Ramos (cell line): ENCODE data around the gene METTL1.

Experiments
- in situ Hi-C: fragments of 300-500 bp; cut with MboI; formaldehyde crosslinking; loops from one replicate; pipeline ENCODE4 v1.14.3; 2022; ENCODE audit warnings: low sequenced_read_pairs; ENCODE audit not compliant: unreplicated experiment

Gene METTL1

DNA sequence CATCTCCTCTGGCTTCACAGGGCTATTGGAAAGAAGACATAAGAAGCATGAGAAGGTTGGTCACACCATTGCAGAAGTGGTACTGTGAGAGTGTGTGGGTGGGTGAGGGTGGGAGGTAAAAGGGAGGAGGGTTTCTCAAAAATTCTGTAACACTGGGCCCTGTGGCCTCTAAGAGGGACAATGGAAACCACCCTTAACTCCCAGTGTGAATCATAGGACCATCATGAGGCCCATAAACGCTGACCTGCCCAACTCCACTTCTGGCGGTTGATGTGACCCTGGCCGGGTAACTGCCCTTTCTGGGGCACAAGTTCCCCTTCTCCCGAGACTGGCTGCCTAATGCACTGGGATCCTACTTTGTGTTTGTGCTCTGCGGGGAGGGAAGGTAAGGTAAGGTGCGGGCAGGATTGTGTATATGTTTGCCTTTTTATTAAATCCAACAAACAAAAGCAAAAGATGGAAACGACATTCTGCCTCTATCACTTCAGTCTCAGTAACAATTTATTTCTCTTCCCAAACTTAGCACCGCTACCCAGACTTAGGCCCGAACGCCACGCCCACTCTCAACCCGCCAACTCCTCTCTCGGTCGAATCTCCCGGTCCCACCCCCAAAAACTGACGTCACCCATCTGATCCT, 551 bp downstream of the METTL1 start:
- in situ Hi-C loops: loop anchor here (25.0 kb wide), 1 partner anchor 534 kb away; the partner anchor contains the start of gene SHMT2

- in situ Hi-C loops: loop anchor here (25.0 kb wide), 1 partner anchor 533 kb away; the partner anchor contains the start of gene SHMT2
Measured at GRCh38 chr12:57770734-57771133, 1.2 kb downstream of the METTL1 start.

DNA sequence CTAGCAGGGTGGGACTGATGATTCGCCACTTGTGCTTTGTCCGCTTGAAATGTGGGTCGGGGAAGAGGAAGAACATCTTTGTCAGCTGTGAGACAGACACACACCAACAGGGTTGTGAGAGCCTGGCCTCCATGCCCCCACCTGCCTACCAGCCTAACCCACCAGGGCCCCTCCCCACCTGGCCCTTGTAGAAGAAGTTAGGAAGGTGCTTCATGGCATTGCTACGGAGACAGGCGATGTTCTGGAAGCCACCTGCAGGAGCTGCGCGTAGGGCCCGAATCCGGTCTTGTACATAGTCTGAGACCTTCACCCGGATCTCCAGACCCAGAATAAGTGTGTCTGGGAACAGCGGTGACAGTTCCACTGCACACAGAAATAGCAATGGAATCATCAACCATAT, 2.3 kb downstream of the METTL1 start:
- in situ Hi-C loops: loop anchor here (25.0 kb wide), 1 partner anchor 532 kb away; the partner anchor contains the start of gene SHMT2

- in situ Hi-C loops: loop anchor here (25.0 kb wide), 1 partner anchor 531 kb away; the partner anchor contains the start of gene SHMT2
Measured at GRCh38 chr12:57767876-57768275, 4.0 kb downstream of the METTL1 start.

- in situ Hi-C loops: loop anchor here (25.0 kb wide), 1 partner anchor 530 kb away; the partner anchor contains the start of gene SHMT2
Measured at GRCh38 chr12:57767305-57767698, 4.6 kb downstream of the METTL1 start.

GRCh38 chr12:57766464-57767304, 5.2 kb downstream of the METTL1 start, which contains the start of gene CYP27B1:
Gene CYP27B1 (minus strand): TSS chr12:57767078. CDS start chr12:57767041, 37 bp downstream.
- in situ Hi-C loops: loop anchor here (25.0 kb wide), 1 partner anchor 529 kb away; the partner anchor contains the start of gene SHMT2

DNA sequence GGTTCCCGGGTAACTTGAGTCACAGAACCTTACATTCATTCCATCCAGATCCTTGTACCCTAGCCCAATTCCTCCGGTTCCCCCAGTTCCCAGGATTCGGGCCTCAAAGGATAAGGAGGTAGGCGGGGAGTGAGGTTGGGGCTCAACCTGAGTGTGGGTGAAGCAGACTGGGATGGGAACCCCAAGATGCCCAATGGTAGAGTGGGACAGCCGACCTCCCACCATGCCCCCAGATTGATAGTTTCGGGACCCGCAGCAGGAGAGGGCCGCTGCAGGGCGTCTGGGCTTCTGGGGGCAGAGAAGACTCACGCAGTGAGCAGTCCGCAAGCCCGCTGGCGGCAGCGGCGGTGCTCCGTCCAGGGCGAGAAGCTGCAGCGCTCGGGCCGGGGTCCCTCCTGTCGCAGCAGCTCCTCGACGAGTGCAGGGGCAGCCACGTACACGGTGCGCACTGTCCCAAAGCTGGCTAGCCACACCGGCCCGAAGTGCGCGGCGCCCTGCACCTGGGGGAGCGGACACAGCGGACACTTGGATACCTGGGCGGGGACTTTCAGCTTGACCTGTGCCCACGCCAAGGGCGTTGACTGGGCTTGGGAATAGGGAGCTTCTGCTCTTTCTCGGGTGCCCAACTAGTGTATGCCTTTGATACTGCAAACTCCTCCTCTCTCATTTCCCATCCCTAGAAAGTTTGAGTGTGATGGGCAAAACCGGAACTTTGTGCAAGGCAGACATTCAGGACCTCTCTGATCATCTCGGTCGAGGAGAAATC, 6.0 kb downstream of the METTL1 start:
- in situ Hi-C loops: loop anchor here (25.0 kb wide), 1 partner anchor 529 kb away; the partner anchor contains the start of gene SHMT2

- in situ Hi-C loops: loop anchor here (25.0 kb wide), 1 partner anchor 528 kb away; the partner anchor contains the start of gene SHMT2
Measured at GRCh38 chr12:57765003-57765697, 6.8 kb downstream of the METTL1 start.

DNA sequence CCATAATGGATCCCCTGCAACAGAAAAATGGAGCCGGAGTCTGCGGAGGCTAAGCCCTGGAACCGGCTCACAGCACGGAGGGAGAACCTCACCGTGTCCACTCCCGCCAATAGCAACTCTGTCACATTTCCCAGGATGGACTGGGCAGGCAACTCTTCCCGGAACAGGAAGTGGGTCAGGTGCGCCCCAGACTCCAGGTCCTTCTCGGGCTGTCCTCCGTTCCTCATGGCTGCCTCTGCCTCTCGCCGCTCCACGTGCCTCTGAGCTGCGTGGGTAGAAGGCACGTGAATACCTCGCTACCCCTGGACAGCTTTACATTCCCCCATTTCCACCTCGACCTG, 7.3 kb downstream of the METTL1 start:
- in situ Hi-C loops: loop anchor here (25.0 kb wide), 1 partner anchor 527 kb away; the partner anchor contains the start of gene SHMT2

- in situ Hi-C loops: loop anchor here (25.0 kb wide), 1 partner anchor 527 kb away; the partner anchor contains the start of gene SHMT2
Measured at GRCh38 chr12:57763881-57764661, 7.8 kb downstream of the METTL1 start.

GRCh38 chr12:57762463-57762862, 9.4 kb downstream of the METTL1 start:
- in situ Hi-C loops: loop anchor here (25.0 kb wide), 1 partner anchor 525 kb away; the partner anchor contains the start of gene SHMT2

DNA sequence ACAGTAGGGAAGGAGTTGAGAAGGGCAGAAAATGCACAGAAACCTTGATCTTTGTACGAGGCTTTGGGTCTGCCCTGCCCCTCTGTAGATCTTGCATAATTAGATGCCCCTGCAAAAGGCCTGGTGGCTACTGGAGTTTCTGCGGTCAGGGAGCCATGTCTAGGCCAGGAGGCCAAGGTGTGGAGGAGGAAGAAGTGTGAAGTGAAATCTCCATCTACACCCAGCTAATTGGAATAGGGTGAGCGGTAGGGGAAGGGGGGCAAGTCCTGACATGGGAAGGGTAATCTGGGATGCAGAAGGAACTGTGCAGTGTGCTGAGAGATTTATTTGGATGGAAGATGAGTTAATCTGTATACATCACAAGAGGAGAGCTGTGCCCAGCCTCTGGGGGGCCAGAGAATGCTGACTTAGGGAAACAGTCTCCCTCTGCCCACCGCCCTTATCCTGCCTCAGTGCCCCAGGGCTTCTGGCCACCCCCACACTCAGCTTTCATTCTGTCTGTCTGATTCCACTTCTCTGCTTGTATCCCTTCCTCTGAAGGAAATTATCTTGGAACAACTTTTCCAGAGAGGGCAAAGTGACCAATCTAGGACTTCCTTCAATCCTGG, 10.4 kb downstream of the METTL1 start:
- in situ Hi-C loops: loop anchor here (25.0 kb wide), 1 partner anchor 524 kb away; the partner anchor contains the start of gene SHMT2

DNA sequence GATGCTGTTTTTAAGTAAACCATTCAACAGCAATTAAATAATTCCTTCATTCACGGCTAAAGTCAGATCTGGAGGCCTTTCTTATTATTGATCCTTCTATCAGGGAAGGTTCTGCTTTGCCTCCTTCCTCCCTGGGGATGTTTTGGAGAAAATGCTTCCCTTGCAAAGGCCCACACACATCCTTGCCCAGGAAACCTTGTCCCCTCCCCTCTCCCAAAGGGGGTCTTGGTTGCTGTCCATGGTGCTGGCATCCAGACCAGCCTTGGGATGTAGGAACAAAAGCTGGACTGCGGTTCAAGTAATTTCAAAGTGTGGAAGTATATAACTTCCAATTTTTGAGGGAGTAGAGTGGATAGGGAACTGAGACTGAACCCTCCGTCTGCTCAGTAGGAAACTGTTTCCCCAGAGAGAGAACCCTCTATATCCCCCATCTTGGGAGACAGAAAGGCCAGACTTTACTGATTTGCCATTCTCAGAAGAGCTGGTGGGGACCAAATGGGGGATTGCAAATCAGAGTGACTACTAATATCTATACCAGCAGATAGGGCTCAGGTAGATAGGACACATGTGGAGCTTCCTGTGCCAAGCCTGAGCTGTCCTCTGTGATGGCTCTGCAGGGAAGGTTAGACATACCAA, 11.4 kb downstream of the METTL1 start:
- in situ Hi-C loops: loop anchor here (25.0 kb wide), 1 partner anchor 523 kb away; the partner anchor contains the start of gene SHMT2

GRCh38 chr12:57759360-57759980, 12.4 kb downstream of the METTL1 start:
- in situ Hi-C loops: loop anchor here (25.0 kb wide), 1 partner anchor 522 kb away; the partner anchor contains the start of gene SHMT2

GRCh38 chr12:57758552-57759359, 13.1 kb downstream of the METTL1 start:
- in situ Hi-C loops: loop anchor here (25.0 kb wide), 1 partner anchor 521 kb away; the partner anchor contains the start of gene SHMT2

- in situ Hi-C loops: loop anchor here (25.0 kb wide), 1 partner anchor 520 kb away; the partner anchor contains the start of gene SHMT2
Measured at GRCh38 chr12:57757771-57758170, 14.1 kb downstream of the METTL1 start.
